Glomerular visceral epithelial cell (primary cell): ENCODE results near the gene TPD52L1.

Experiments
- DNase-seq: peaks from one replicate; pipeline ENCODE4 v3.0.0-alpha.2; 2016; ENCODE audit errors: extremely low spot score

TPD52L1 gene

GRCh38 chr6:125236536-125237327 is 83.2 kb downstream of the TPD52L1 start:
- no peak for DNase-seq

- DNase-seq: no peak
Measured at GRCh38 chr6:125237764-125238163, 84.2 kb downstream of the TPD52L1 start.

- DNase-seq: no peak
Measured at GRCh38 chr6:125245109-125245508, 91.5 kb downstream of the TPD52L1 start.

GRCh38 chr6:125245523-125246264 is 92.1 kb downstream of the TPD52L1 start:
- no peak for DNase-seq

GRCh38 chr6:125246566-125246965 is 93.0 kb downstream of the TPD52L1 start:
- no peak for DNase-seq

GRCh38 chr6:125248136-125248535 is 94.6 kb downstream of the TPD52L1 start:
- no peak for DNase-seq

- DNase-seq: no peak
Measured at GRCh38 chr6:125250511-125250910, 96.9 kb downstream of the TPD52L1 start.

- peak; percentile 60 for DNase-seq
Measured at GRCh38 chr6:125251516-125252220, 98.1 kb downstream of the TPD52L1 start.

GRCh38 chr6:125252891-125253290 is 99.3 kb downstream of the TPD52L1 start:
- DNase-seq: no peak

GRCh38 chr6:125253881-125254280 is 100.3 kb downstream of the TPD52L1 start:
- DNase-seq: no peak

- no peak for DNase-seq
Measured at GRCh38 chr6:125254321-125254720, 100.7 kb downstream of the TPD52L1 start.

GRCh38 chr6:125255201-125255600 is 101.6 kb downstream of the TPD52L1 start:
- DNase-seq: no peak

- no peak for DNase-seq
Measured at GRCh38 chr6:125257351-125257750, 103.8 kb downstream of the TPD52L1 start.

GRCh38 chr6:125258651-125259353 is 105.2 kb downstream of the TPD52L1 start:
- DNase-seq: no peak

- DNase-seq: no peak
Measured at GRCh38 chr6:125259354-125259736, 105.8 kb downstream of the TPD52L1 start.

GRCh38 chr6:125262016-125263013 is 108.7 kb downstream of the TPD52L1 start:
- no peak for DNase-seq

- no peak for DNase-seq
Measured at GRCh38 chr6:125264476-125264875, 110.9 kb downstream of the TPD52L1 start.

GRCh38 chr6:125267806-125268523 is 114.4 kb downstream of the TPD52L1 start:
- DNase-seq: peak; percentile 17

- no peak for DNase-seq
Measured at GRCh38 chr6:125268765-125269164, 115.2 kb downstream of the TPD52L1 start.
